Endodermal cell (in vitro differentiated cells): Measurements from ENCODE around the gene NCAN. TPM values are rescaled to one million over a fixed set of nuclear protein-coding genes. Genes with fewer than 3 reads are reported as not detected.

ENCODE experiments used
- DNase-seq: peaks from one replicate; pipeline ENCODE4 v3.0.0-alpha.2; 2017
- H3K27ac ChIP-seq: 2 replicates; pipeline ENCODE4 v1.5.1; 2013; ENCODE audit warnings: mild to moderate bottlenecking, low read depth, low read length, moderate library complexity
- H3K27me3 ChIP-seq: 2 replicates; pipeline ENCODE4 v1.6.1; 2013; ENCODE audit warnings: mild to moderate bottlenecking, low read length, moderate library complexity; ENCODE audit not compliant: insufficient read depth, control insufficient read depth, poor library complexity, severe bottlenecking
- H3K36me3 ChIP-seq: 2 replicates; pipeline ENCODE4 v1.7.0; 2013; ENCODE audit warnings: mild to moderate bottlenecking, low read length, moderate library complexity; ENCODE audit not compliant: control insufficient read depth, insufficient read depth
- H3K4me1 ChIP-seq: one replicate; pipeline ENCODE4 v1.7.0; 2013; ENCODE audit warnings: low read length; ENCODE audit not compliant: control insufficient read depth, insufficient read depth
- H3K4me3 ChIP-seq: 2 replicates; pipeline ENCODE4 v1.5.1; 2013; ENCODE audit warnings: mild to moderate bottlenecking, low read length, moderate library complexity
- H3K9ac ChIP-seq: 2 replicates; pipeline ENCODE4 v1.6.1; 2013; ENCODE audit warnings: mild to moderate bottlenecking, low read length, moderate library complexity; ENCODE audit not compliant: poor library complexity, severe bottlenecking; ENCODE audit errors: extremely low read depth
- H3K9me3 ChIP-seq: 2 replicates; pipeline ENCODE4 v1.6.1; 2013; ENCODE audit warnings: mild to moderate bottlenecking, low read length, moderate library complexity; ENCODE audit not compliant: control insufficient read depth
- H3K27ac Mint-ChIP-seq: 2 replicates; pipeline ENCODE4 v1.8.0; 2020; ENCODE audit warnings: mixed read lengths
- H3K27me3 Mint-ChIP-seq: 2 replicates; pipeline ENCODE4 v1.8.0; 2021; ENCODE audit warnings: mild to moderate bottlenecking, mixed read lengths; ENCODE audit not compliant: insufficient read depth
- H3K36me3 Mint-ChIP-seq: 2 replicates; pipeline ENCODE4 v1.8.0; 2020; ENCODE audit warnings: low read depth, mixed read lengths
- H3K4me1 Mint-ChIP-seq: 2 replicates; pipeline ENCODE4 v1.8.0; 2020; ENCODE audit warnings: mixed read lengths
- H3K4me3 Mint-ChIP-seq: 2 replicates; pipeline ENCODE4 v1.8.0; 2020; ENCODE audit warnings: mild to moderate bottlenecking, moderate library complexity, mixed read lengths
- H3K9me3 Mint-ChIP-seq: 2 replicates; pipeline ENCODE4 v1.8.0; 2020; ENCODE audit warnings: mild to moderate bottlenecking, mixed read lengths
- CTCF ChIP-seq: fragments of 200-600 bp; sonication (generic); conservative IDR thresholded peaks from 2 replicates; pipeline ENCODE4 v1.5.0; 2021; ENCODE audit warnings: antibody characterized with exemption, mild to moderate bottlenecking
- WGBS, 2 experiments: methylation state at CpG; one replicate each; pipeline versions ENCODE4 v1.1.5 to v1.1.7; 2013; ENCODE audit warnings: missing lambda C conversion rate in 2 of 2, mixed read lengths in 1 of 2; ENCODE audit not compliant: insufficient coverage in 1 of 2, insufficient read length in 1 of 2; 5-methylcytosine and 5-hydroxymethylcytosine counted together
- total RNA-seq, 2 donors: library from RNA; stranded (reverse); fragmentation: NEBNext Ultra II Directional in 1 of 2; extraction: Animal tissue kit (Norgen Biotek cat#: 25700) in 1 of 2; gene quantifications; 2 replicates in 1 of 2; 3 replicates in 1 of 2; pipeline ENCODE4 v1.2.1, GENCODE V29; 2021

The NCAN gene
- total RNA-seq, 2 donors from 2014 or later = 0.77 to 4.2 TPM

- Histone ChIP-seq H3K27ac (no peak overlapping the region), H3K4me3 (no peak overlapping the region), H3K27me3 (no peaks in the 10 kb centered on the region), H3K9ac (no peak overlapping the region), H3K4me1 (no peaks in the 10 kb centered on the region), H3K36me3 (peaks cover 68% of the 10 kb centered on the region), H3K9me3 (no peaks in the 10 kb centered on the region)
- Mint-ChIP-seq H3K4me3 (no peak overlapping the region), H3K36me3 (peaks cover 49% of the 10 kb centered on the region), H3K4me1 (no peaks in the 10 kb centered on the region), H3K27me3 (no peaks in the 10 kb centered on the region), H3K27ac (no peak overlapping the region), H3K9me3 (no peaks in the 10 kb centered on the region)
- TF ChIP-seq CTCF = no peak
- no peak for DNase-seq
- 94 to 96% methylated on average over 12 to 16 of the region's 16 CpGs for WGBS, 2 experiments
Observed at GRCh38 chr19:19280561-19280960, 68.8 kb downstream of the NCAN start.

DNA sequence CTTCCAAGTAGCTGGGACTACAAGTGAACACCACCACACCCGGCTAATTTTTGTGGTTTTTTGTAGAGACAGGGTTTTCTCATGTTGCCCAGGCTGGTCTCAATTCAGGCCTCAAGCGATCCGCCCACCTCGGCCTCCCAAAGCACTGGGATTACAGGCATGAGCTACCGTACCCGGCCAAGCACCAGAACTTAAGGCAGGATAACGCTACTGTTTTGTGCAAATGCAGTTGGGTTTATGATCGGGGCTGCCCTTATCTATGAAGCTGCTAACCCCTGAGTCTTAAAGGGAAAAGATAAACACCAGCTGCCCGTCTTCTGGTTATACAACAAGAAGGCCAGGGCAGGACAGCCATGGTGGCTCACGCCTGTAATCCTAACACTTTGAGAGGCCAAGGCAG lies 73.9 kb downstream of the NCAN start:
- H3K36me3 ChIP-seq = peaks cover 68% of the 10 kb centered on the region
- H3K27ac ChIP-seq = no peak overlapping the region
- no peak overlapping the region for H3K27ac Mint-ChIP-seq
- no peaks in the 10 kb centered on the region for H3K27me3 Mint-ChIP-seq
- DNase-seq = no peak
- 91 to 96% methylated on average over 9 to 10 of the region's 10 CpGs for WGBS, 2 experiments
- H3K9me3 Mint-ChIP-seq = no peaks in the 10 kb centered on the region
- no peaks in the 10 kb centered on the region for H3K9me3 ChIP-seq
- H3K4me3 Mint-ChIP-seq = no peak overlapping the region
- H3K27me3 ChIP-seq = no peaks in the 10 kb centered on the region
- no peak for TF ChIP-seq CTCF
- H3K4me1 Mint-ChIP-seq = no peaks in the 10 kb centered on the region
- H3K9ac ChIP-seq = no peak overlapping the region
- no peak overlapping the region for H3K4me3 ChIP-seq
- peaks cover 47% of the 10 kb centered on the region for H3K36me3 Mint-ChIP-seq
- no peaks in the 10 kb centered on the region for H3K4me1 ChIP-seq

GRCh38 chr19:19292607-19293006 lies 80.8 kb downstream of the NCAN start:
- Histone ChIP-seq H3K4me3 (no peak overlapping the region), H3K27me3 (no peaks in the 10 kb centered on the region), H3K36me3 (peaks cover 65% of the 10 kb centered on the region), H3K4me1 (no peaks in the 10 kb centered on the region), H3K9ac (no peak overlapping the region), H3K27ac (no peak overlapping the region), H3K9me3 (peaks cover 15% of the 10 kb centered on the region)
- peaks cover 70% of the 10 kb centered on the region for H3K36me3 Mint-ChIP-seq
- no peak for DNase-seq
- 99 to 100% methylated on average over 2 to 5 of the region's 5 CpGs for WGBS, 2 experiments
- no peak overlapping the region for H3K4me3 Mint-ChIP-seq
- peaks cover 3% of the 10 kb centered on the region for H3K9me3 Mint-ChIP-seq
- no peaks in the 10 kb centered on the region for H3K4me1 Mint-ChIP-seq
- TF ChIP-seq CTCF = no peak
- H3K27me3 Mint-ChIP-seq = no peaks in the 10 kb centered on the region
- no peak overlapping the region for H3K27ac Mint-ChIP-seq
